ENCODE data around the gene FAM234B.

FAM234B gene, protein sequence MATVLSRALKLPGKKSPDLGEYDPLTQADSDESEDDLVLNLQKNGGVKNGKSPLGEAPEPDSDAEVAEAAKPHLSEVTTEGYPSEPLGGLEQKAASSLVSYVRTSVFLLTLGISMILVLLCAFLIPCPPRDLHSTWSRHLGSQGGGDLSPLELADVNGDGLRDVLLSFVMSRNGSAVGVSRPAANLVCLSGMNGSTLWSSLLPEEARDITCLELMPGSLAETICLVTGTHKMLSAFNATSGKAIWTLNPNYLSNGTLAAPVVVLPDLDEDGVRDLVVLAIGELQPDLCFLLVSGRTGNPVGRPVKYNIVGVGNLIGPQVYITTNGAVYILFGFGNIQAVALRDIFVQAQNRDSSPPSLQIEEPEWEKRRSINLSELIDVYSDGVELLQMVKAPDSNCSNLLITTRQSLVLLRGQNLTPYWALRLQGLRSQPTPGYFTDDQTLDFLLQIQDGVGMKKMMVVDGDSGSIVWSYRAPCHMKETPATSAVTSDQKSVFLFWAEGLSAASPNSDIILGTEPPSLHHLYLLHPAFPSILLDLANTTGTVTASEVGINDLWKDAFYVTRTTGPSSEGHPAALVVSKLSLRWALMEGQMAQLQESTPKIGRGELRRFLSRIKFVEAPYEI

DNA sequence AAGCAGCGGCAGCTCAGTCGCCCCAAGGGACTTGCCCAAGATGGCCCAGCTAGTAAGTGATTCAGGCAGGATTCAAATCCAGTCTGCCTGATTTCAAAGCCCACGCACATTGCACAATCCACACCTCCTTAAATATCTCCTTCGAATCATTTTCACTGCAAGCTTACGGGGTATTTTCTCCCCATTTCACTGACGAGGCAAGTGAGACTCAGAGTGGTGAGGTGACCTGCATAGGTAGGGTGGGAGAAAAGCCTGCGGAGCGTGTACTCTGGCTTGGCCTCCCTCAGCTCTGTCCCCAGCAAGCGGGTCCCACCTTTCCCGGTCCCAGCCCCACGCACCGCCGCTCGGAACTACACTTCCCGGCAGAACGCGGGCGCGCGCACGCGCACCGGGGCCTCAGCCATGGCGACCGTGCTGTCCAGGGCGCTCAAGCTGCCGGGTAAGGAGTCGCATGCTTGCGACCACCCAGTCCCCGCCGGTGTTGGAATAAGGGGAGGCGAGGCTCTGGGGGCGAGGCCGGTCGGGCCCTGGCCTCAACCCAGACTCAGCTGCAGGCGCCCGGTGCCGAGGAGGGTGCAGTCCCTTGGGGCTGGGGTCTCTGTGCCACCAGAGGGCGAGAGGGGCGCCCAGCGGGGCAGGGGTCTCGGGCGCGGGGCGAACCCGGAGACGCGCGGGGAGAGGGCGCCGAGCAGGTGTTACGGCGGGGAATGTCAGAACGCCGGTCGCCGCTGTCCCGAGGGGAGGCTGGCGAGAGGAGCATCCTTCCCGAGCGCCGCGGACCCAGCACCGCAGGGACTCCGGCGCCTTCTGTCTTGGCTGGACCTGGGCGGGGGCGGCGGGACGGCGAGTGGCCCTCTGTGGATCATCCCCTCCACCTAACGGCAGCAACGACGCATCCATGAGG lies at the start of gene FAM234B:
FAM234B (plus strand) TSS at position 380 of the 904 bp plus-strand sequence; CDS start at position 403, 23 bp downstream.
- DNase-seq: no peak

DNA sequence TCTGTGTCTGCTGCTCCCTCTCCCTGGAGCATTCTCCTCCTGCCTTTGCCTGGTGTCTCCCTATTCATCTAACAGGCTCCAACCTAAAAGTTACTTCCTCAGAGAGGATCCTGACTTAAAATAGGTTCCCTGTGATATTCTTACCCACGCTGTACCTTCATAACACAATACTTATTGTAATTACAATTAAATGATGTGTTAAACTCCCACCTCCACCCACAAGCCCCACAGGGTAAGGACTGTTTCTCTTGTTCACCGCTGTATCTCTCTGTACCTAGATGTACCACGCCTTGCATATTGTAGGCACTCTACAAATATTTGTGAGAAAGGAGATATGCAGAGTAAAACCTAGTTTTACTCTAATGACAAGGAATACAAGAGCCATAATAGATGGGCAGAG lies 49.1 kb upstream of the FAM234B start:
- no peak for DNase-seq

DNA sequence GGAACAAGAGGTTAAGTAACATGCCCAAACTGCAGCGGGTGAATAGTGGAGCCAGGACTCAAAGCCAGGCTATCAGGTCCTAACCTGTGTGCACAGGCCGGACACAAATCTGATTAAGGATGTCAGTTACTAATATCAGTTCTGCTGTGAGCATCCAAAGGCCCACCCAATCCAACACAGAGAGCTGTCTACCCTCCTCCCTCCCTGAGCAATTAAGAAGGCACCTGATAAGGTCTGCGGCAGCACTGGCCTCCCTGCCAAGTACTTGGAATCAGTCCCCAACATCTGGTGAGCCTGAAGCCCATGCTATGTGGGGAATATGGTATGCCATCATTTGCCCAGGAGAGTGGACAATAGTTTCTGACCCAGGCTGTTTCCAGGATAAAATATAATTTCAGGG lies 48.0 kb upstream of the FAM234B start:
- no peak for DNase-seq

DNA sequence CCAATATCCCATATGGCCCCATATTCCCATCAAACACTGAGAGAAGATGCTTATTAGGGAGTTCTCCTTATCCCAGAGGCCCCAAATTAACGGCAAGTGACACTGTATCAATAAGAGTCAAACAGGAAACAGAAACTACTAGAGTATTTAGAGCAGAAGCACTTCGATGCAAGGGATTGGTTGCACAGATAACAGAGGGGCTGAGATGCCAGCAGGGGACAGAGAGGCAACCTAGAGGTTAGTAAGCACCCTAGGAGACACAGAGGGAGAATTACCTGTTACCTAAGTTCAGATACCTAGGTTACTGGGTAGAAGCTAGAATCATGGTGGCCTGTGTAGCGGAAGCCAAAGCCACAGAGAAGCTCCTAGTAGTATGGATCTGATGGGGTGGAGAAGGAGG lies 47.0 kb upstream of the FAM234B start:
- DNase-seq: no peak

DNA sequence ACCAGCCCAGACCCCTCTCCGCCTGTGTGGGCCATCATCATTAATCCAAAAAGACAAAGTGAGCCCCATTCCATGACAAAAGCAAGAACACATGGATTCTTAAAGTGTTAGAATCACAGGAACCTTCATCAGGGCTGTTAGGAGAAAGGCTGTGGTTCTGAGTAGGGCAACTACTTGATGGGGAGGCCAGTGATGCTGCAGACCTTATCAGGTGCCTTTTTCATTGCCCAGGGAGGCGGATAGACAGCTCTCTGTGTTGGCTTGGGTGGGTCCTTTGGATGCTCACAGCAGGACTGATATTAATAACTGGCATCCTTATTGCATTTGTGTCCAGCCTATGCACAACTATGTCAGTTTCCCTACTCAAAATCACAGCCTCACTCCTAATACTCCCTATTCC lies 46.4 kb upstream of the FAM234B start:
- DNase-seq: no peak

DNA sequence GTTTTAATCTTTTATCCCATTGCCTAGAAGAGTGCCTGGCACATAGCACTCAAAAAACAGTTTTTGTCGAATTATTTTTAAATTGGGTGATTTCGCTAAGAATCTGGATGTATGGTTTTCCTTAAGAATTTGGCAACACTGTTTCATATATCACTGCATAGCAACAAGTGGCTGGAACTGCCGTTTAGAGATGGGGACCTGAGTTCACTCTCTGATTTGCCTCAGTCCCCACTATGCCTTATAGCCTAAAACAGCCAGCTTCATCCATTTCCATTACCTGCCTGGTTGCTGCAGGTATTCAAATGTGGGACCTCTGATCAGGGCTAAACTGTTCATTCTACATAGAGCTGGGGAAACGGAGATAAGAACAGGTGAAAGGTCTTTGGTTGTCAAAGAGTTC lies 45.9 kb upstream of the FAM234B start:
- DNase-seq: no peak

DNA sequence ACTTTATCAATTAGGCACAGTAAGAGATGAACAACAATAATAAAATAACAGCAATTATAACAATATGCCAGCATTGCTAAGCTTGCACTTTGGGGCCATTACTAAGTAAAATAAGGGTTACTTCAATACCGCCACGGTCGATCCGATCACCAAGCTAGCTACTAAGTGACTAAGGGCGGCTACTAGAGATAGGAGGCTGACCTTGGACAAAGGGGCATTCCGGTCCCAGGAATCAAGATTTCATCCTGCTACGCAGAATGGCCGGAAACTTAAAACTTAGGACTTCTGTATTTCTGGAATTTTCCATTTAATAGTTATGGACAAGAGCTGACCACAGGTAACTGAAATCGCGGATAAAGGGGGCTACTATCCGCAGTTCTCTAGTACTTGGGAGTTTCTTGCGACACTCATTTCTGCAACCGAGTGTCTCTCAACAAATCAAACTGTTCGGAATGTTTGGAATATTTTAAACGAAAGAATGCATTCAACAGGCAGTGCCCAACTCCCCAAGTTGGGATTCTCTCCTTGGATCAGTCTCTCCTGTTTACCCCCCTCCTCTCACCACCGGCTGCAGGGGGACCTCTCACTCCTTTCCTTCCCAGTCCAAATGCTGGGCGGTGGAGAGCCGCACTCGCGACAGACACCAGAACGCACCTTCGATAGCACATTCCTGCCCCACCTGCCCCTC lies 44.8 kb upstream of the FAM234B start:
- DNase-seq: no peak

DNA sequence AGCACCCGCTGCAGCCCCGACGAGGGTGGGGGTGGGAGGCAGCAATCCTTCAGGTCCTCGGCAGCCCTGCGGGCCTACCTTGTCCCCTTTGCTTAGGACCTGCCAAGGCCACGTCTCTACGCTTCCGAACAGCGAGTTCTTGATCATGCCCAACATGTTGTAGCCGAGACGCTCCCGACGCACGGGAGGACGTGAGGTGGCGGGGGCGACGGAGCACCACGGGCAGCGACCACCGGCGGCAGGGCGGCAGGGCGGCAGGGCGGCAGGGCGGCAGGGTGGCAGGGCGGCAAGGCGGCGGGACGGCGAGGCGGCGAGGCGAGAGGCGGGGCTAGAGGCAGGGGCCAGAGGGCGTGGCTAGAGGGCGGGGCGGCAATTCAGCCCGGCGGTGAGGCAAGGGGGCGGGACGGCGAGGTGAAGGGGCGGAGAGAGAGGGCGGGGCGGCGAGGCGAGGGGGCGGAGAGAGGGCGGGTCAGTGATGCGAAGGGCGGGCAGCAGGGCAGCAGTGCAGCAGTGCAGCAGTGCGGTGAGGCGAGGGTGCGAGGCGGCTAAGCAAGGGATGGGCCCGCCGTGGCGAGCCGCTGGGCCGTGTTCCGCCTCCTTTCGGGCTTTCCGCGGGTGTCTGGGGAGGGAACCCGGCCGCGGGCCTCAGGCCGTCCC lies 44.1 kb upstream of the FAM234B start, which contains the start of gene HEBP1:
HEBP1 (minus strand) TSS at position 307 of the 657 bp plus-strand sequence; CDS start at position 156, 151 bp downstream.
- peak; percentile 23 for DNase-seq

DNA sequence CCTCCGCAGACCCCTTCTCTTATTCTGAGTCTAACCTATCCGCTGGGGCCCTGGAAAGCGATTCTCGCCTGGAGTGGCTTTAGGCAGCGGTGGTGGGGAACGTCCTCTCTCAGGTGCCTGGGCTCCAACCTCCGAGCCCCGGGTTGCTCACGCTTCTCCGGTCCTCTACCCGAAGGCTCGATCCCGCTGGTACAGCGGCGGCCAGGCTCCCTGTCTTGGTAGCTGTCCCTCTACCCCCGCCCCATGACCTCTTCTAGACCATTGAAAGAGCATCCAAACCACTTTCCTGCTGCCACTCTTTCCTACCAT lies 43.6 kb upstream of the FAM234B start:
- DNase-seq: no peak

DNA sequence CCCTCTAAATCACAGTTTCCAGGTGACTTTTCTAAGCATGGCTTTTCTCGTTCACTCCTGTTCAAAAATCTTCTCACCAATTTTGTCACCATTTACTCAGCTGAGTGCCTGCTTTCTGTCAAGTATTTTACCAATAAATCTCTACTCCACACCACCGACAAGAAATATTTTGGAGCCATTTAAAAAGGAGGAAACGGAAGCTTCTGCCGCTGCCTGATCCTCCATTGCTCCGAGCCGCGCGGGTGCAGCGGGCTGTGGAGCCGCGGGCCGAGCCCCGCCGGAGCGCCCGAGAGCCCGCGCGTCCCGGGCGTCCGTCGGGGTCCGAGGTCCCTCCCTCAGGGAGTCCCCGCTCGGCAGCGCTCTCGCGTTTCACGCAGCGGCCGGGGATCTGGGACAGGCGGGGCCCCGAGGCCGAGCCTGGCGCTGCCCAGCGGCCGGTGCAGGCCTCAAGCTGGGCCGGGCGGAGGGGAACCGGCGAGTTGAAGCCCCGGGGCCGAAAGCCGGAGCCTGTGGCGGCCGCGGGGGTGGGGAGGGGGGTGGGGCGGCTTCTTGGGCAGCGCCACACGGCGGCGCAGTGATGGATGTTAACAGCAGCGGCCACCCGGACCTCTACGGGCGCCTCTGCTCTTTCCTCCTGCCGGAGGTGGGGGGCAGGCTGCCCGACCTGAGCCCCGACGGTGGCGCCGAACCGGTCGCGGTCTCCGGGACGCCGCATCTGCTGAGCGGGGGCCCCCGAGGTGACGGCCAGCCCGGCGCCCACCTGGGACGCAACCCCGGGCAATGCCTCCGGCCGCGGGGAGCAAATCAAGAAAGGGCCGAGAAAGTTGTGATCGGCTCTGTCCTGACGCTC lies 43.0 kb upstream of the FAM234B start:
- DNase-seq: no peak

DNA sequence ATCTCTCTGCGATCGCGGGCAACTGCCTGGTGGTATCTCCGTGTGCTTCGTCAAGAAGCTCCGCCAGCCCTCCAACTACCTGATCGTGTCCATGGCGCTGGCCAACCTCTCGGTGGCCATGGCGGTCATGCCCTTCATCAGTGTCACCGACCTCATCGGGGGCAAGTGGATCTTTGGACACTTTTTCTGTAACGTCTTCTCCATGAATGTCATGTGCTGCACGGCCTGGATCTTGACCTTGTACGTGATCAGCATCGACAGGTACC lies 42.5 kb upstream of the FAM234B start:
- DNase-seq: no peak

DNA sequence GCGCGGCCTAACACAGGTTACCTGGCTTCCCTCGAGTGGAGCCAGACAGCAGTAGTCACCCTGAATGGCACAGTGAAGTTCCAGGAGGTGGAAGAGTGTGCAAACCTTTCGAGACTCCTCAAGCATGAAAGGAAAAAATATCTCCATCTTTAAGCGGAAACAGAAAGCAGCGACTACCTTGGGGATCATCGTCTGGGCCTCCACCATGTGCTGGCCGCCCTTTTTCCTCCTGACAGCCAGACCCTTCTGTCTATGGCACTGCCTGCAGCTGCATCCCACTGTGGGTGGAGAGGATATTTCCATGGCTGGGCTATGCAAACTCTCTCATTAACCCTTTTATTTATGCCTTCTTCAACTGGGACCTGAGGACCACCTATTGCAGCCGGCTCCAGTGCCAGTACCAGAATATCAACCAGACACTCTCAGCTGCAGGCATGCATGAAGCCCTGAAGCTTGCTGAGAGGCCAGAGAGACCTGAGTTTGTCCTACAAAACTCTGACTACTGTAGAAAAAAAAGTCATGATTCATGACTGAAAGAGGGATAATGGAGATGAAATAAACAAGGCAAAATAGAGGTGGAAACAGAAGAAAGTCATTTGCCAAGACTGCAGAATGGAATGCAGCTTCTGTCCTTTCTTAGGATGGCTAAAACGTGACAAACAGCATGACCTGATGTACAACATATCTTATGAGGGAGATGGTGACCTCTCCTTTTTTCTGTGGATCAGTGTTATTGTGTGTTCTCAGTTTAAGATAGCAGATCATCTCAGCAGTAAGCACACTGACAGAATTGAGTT lies 41.7 kb upstream of the FAM234B start:
- DNase-seq: no peak

DNA sequence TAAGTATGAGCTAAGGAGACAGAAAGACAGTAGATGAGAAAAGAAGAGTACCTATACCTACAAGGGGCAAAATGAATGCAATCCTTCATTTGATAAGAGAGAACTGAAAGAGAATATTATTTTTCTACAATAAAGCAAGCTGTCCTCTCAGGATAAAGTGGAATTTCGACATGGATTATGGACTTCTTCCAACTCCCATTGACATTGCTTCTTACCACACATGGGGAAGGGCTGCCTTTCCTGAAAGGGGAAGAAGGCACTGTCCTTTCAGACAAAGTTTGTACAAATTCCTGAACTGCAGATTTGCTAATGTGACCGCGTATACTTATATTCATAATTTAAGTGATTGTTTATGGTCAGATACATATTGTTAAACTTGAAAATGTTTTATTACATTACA lies 39.8 kb upstream of the FAM234B start:
- no peak for DNase-seq

DNA sequence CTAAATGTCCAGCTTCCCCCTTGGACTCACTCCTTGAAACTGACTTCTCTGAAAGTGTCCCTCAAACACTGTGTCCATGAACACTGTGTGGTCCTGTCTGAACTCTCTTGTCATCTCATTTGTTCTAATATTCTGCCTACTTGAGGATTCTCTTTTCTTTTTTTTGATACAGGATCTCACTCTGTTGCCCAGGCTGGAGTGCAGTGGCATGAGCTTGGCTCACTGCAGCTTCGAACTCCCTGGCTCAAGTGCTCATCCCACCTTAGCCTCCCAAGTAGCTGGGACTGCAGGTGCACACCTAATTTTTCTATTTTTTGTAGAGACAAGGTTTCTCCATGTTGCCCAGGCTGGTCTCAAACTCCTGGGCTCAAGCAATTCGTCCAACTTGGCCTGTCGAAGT lies 39.2 kb upstream of the FAM234B start:
- DNase-seq: no peak

DNA sequence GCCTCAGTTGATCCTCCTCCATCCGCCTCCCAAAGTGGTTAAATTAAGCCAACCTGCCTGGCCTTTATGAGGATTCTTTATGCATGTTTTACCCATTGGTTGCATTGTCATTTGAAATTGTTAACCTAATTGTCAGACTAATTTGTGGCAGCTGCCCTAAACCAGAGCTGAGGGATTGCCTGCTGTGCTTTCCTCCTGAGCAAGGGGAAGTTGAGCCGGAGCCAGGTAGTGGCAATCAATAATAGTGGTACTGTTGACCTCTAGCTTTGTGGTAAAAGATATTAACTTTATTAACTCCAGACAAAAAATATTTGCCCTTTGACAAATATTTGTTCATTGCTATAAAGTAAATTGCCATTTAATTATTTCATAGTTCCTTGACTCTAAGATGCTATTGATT lies 38.5 kb upstream of the FAM234B start:
- DNase-seq: no peak

DNA sequence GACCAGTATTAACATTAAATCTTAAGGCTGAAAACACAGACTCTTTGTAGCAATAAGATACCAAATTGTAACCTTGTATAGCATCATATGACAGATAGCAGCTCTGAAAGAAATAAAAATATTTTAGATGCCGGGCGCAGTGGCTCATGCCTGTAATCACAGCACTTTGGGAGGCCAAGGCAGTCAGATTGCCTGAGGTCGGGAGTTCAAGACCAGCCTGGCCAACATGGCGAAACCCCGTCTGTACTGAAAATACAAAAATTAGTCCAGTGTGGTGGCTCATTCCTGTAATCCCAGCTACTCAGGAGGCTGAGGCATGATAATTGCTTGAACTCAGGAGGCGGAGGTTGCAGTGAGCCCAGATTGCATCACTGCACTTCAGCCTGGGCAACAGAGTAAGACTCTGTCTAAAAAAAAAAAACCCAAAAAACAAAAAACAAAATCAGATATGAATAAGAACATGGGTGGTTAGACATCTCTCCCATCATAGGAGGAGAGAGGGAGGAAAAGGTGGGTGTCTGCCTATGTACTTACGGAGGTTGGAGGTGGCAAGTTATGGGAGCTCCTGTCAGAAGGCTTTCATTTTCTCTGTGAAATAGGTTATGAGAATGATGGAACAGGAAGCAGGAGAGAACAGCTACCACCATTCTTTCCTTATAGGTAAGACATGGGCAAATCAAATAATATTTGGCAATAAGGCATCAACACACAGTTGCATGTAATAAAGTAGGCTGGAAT lies 36.5 kb upstream of the FAM234B start:
- no peak for DNase-seq

DNA sequence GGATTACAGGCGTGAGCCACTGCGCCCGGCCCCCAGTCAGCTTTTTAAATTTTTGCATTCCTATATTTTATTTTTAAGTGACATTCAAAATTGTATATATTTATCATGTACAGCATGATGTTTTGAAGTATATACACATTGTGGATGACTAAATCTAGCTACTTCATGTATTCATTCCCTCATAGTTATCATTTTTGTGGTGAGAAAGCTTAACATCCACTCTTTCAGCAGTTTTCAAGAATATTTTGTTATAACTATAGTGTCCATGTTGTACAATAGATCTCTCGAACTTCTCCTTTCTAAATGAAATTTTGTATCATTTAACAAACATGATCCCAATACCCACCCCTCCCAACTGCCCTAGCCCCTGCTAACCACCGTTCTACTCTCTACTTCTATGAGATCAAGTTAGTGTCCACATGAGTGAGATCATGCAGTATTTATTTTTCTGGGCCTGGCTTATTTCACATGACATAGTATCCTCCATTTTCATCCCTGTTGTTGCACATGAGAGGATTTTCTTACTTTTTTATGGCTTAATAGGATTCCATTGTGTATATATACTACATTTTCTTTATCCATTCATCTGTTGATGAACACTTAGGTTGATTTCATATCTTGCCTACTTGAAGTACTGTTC lies 35.3 kb upstream of the FAM234B start:
- DNase-seq: no peak

DNA sequence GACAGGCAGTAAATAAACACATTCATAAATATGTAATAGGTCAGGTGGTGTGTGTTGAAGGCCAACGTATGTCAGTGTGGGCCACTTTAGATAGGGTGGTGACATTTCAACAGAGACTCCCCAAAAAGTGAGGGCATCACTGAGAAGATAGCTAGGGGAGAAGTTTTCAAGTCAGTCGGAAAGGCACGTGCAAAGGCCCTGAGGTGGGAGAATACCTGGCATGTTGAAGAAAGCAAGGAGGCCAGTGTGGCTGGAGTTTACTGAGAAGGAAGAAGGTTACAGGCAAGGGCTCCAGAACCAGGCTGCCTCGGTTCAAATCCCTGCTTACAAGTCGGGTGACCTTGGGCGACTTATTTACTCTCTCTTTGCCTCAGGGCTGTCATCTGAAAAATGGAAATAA lies 33.1 kb upstream of the FAM234B start:
- no peak for DNase-seq

DNA sequence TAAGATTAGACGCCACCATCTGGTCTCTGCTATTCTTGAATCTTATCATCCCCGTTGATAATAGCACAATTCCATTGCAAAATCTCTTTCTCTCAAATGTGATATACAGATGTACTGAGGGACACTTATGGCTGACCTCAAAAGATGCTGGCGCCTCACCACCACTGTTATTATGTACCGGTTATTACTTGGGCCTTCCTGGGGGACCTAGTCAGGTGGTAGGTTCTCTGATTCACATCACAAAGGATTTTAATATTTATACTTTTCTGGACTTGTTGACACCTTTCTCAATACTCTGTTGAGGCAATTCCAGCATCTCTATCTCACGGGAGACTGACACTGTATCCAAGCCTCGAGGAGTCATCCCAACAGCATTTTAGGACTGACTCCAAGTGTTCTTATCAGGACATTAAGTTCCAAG lies 21.3 kb upstream of the FAM234B start:
- DNase-seq: no peak
